Hematopoietic multipotent progenitor cell treated with erythropoietin and hydrocortisone succinate and interleukin-3 and kit ligand, for 15 days (in vitro differentiated cells): ENCODE measurements around the gene TBX10.
"Not testable (repeated sequence)": the region's sequence is repeated elsewhere in the genome, so short reads cannot be mapped to it uniquely, and the experiment has no call there.

Experiments
- DNase-seq: peaks from one replicate; pipeline ENCODE4 v3.0.0-alpha.2; 2015; ENCODE audit warnings: low spot score

TBX10 gene

DNA sequence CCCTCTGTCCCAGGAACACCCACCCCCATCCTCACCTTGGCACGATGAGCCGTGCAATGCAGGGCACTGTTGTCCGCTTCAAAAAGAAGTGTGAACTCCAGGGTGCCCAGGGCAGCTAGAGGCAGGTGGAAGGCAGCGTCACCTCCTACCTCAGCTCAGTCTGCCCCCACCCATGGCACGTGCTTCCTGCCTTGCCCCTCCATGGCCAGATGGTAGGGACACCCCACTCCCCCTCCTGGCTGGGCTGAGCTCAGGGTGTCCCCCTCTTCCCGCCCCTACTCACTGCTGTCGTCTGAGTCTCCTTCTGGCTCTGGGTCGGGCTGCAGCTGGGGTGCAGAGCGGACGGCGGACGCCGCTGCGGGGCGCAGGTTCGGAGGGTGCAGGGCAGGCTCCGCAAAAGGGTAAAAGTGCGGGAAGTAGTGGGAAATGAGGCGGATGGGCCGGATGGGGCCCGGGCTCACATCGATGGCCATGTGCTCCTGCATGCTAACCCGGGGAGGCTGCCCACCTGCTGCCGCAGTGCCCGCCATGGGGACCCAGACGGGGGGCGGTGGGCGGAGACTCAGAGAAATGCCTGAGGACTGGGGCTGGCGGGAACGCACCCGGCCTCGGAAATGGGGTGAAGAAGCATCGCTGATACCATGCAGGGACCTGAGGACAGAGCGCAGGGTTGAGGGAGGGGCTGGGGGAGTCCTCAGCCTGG lies 23.7 kb downstream of the TBX10 start:
- no peak for DNase-seq

- peak; percentile 43 for DNase-seq
Measured at GRCh38 chr11:67614730-67615714, 24.5 kb downstream of the TBX10 start.

DNA sequence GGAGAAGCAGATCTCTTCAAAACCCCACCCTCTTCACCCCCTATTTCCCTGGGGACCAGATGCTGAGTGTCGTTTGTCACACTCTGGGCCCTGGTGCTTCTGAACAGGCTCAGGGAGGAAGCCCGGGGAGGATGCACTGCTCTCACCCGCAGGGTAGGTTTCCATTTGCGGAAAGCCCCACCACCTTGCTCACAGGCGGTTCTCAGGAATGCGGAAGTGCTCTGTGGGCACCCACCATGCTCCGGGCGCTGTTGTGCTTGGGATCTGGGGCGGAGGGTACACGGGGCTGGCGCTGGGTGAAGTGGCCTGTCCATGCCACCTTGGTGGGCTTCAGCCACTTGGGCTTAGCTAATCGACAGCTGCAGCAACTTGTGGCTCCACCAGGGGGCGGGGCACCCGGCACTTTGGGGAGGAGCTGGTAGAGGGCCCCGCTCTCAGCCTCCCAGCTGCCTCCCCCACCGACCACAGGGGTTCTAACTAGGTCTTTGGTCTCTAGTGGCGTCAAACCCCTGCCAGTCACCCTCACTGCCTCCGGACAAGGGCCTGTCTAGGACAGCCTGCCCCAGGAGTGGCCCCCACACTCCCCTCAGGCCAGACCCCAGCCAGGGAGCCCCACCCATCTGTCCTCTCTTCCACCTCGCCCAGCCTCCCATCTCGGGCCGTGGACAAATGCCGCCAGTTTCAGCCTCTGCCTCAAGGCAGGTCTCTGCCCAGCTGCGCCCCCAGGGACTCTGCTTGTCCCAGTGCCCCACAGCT lies 25.4 kb downstream of the TBX10 start:
- DNase-seq: peak; percentile 65

DNA sequence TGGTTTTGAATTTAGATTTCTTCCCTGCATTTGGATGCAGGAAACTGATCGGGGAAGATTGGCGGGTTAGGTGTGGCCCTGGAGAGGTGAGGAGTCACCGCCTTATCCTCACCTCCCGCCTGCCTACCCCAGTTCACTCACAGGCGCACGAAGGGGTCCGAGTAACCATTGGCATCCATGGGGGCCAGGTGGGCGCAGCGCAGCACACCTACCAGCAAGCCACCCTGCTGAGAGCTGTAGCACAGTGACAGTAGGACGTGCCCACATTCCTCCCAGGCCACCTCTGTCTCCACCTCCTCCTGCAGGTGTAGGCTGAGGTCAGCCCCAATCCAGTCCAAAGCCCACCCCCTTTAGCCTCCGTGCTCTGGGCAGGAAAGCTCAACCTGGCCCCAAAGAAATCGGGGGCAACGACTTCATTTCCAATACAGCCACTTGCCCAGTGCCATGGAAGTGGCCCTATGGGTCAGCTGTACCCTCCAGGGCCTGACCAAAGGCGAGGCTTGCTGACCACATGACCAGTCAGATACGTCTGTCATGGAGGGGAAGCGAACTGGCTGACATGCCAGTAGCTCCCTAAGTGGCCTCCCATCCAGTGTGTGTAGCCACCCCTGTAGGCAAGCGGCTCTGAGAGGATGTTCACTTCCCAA lies 26.1 kb downstream of the TBX10 start:
- no peak for DNase-seq

- DNase-seq: no peak
Measured at GRCh38 chr11:67612751-67613150, 26.8 kb downstream of the TBX10 start.

DNA sequence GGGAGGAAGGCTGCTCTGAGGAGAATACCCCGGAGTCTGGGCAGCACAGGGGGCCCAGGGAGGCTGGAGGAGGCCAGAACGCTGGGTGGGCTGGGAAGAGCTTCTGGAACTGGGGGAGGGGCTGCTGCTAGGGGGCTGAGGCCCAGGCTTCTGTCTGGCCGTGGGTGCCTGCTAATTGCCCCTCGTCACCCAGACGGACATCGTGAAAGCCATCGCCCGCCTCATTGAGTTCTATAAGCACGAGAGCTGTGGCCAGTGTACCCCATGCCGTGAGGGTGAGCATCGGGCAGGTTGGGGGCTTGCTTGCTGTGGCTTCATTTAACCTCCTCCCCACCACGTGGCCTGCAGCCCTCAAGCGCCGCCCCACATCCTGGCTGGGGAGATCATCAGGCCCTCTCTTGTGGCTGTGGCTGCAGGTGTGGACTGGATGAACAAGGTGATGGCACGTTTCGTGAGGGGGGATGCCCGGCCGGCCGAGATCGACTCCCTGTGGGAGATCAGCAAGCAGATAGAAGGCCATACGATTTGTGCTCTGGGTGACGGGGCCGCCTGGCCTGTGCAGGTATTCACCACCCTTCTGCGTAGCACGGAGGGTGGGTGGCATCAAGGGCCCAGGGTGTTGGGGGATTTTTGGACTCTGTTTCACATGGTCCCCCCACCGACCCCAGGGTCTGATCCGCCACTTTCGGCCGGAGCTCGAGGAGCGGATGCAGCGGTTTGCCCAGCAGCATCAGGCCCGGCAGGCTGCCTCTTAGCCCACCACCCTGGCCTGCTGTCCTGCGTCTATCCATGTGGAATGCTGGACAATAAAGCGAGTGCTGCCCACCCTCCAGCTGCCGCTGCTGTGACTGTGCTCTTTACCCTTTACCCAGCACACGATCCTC lies 27.6 kb downstream of the TBX10 start:
- no peak for DNase-seq

- DNase-seq: no peak
Measured at GRCh38 chr11:67611165-67611564, 28.4 kb downstream of the TBX10 start.

- no peak for DNase-seq
Measured at GRCh38 chr11:67610302-67610868, 29.2 kb downstream of the TBX10 start.

GRCh38 chr11:67609316-67609715 lies 30.2 kb downstream of the TBX10 start:
- DNase-seq: no peak

DNA sequence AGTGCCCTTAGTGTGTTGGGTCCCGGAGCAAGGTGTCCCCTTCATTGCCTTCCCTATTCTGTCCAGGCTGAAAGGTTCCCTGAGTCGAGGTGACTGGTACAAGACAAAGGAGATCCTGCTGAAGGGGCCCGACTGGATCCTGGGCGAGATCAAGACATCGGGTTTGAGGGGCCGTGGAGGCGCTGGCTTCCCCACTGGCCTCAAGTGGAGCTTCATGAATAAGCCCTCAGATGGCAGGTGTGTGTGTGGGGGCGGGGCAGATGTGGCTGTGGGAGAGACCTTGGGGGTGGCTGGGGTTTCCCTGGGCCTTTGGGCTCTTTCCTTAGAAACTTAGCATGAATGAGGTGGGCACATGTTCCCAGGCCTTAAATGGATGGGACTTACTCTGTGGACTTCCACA lies 31.1 kb downstream of the TBX10 start:
- DNase-seq: no peak

DNA sequence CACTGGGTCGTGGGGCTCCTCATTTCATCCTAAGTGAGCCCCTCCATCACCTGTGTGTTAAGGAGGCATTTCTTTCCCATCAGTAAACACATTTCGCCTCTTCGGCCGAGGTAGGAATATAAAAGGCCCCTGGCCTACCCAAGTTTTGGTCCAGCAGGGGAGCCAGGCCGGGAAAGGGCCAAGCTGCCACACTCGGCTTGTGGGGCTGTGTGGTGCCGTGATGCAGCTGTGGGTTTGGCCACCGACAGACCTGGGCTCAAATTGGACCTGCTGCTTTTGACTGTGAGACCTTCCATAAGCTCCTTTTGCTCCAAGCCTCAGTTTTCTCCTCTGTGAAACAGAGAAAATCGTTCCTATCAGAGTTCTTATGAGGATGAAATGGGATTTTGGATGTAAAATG lies 32.1 kb downstream of the TBX10 start:
- DNase-seq: no peak

DNA sequence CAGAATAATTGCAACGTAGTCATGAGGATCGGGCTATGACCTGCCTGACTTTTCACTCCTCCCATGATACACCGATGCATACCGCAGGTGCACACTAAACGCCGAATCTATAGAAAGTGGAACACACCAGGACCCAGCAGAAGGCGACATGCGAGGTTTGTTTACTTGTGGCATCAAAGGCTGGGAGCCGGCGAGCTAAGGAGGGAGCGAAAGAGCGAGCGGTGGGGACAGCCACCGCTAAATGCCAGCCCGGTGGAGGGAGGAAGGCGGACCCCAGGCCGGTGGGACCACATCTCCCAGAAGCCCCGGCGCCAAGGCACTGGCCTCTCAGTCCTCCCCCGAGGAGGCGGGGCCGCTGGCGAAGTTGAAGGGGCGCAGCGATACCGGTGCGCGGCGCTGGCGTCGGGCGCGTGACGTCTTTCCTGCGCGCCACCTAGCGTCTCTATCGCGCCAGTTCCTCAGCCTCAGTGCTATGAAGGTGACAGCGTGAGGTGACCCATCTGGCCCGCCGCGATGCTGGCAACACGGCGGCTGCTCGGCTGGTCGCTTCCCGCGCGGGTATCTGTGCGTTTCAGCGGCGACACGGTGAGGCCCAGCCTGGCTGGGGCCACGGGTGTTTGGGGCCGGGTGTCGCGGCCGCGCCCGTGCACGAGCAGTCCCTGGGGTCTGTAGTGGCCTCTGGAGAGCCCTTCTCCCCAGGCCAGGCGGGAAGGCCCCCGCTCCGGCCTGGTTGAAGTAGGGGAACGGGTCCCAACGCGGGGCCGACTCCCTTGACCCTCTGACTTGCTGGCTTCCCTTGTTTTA lies 32.9 kb downstream of the TBX10 start, which contains the start of gene NDUFV1:
Gene NDUFV1 (plus strand): TSS at position 445 of the 804 bp plus-strand sequence. CDS start 69 bp downstream, at position 514.
- DNase-seq: peak; percentile 95

- no peak for DNase-seq
Measured at GRCh38 chr11:67606093-67606491, 33.5 kb downstream of the TBX10 start.

GRCh38 chr11:67605231-67606011 lies 34.1 kb downstream of the TBX10 start:
- no peak for DNase-seq

DNA sequence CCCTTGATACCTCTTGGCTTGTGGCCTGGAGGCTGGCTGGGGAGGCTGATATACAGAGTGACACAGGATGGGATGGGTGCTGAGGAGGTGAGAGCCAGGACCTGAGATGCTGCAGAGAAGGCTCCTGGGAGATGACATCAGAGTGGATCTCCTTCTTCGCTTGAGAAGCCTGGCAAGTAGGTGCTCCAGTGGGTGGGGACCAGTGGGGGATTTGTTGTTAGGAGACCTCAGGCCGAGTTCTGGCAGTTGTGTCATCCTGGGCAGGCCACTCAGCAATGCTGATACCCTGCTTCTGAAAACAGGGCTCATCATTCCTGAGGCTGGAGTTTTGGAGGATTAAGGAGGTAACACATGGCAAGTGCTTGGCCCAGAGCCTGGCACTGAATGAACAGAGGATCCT lies 34.7 kb downstream of the TBX10 start:
- DNase-seq: no peak

DNA sequence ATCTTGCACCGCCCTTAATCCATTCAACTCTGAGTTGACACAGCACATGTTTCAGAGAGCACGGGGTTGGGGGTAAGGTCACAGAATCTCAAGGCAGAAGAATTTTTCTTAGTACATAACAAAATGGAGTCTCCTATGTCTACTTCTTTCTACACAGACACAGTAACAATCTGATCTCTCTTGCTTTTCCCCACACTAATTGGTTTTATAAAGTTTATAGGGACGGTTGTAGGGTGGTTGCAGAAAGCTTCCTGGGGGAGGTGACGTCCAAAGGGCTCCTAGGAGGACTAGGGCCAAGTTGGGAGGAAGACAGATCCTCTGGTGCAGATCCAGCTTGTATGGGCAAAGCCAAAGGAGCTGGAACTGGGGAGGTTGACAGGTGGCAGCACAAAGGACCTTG lies 35.4 kb downstream of the TBX10 start:
- DNase-seq: not testable (repeated sequence)

DNA sequence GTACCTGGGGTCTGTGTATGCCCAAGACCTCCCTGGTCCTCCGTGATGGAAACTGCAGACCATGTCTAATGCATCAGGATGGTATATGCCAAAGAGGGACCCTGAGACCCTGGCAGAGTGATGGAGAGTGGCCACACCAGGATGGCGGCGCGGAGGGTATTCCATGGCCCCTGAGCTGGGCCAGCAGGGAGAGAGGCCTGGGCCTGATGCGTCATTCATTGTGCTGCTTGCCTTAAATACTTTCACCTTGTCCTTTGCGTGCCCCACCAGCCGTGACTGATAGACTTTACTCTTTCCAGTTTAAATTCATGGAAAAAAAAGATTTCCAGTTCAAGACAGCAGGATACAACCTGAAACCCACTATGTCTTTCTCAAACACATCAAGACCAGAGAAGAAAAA lies 38.5 kb downstream of the TBX10 start:
- no peak for DNase-seq

- DNase-seq: no peak
Measured at GRCh38 chr11:67600324-67601029, 39.1 kb downstream of the TBX10 start.
